Retinal pigment epithelial cell (primary cell): Measurements from ENCODE around the gene NOSIP.
A peak's percentile ranks its signal among the peaks of the same experiment; 100 is the strongest.

Experiments
- DNase-seq: peaks from one replicate; pipeline ENCODE4 v3.0.0-alpha.2; 2010; ENCODE audit warnings: low read depth
- H3K4me3 ChIP-seq: 2 replicates; pipeline ENCODE4 v1.5.1; 2011; ENCODE audit warnings: mild to moderate bottlenecking, low read length, control low read depth, moderate library complexity
- CTCF ChIP-seq: conservative IDR thresholded peaks from 2 replicates; pipeline ENCODE4 v1.5.1; 2011; ENCODE audit warnings: low read depth, low read length, control low read depth, inconsistent platforms

Gene NOSIP

GRCh38 chr19:49506575-49507105 is 73.7 kb downstream of the NOSIP start:
- no peak overlapping the region for H3K4me3 ChIP-seq
- DNase-seq: no peak
- TF ChIP-seq CTCF: peak; percentile 82
